Astrocyte (in vitro differentiated cells and primary cell): ENCODE data around the gene PRKAG2.

Experiments
- EZH2 ChIP-seq: IDR thresholded peaks from 2 replicates; pipeline ENCODE4 v1.6.1; 2012; ENCODE audit warnings: mild to moderate bottlenecking, low read length, inconsistent platforms; ENCODE audit not compliant: insufficient read depth
- TF ChIP-seq, protein P1 (sequence below): IDR thresholded peaks from 2 replicates; pipeline ENCODE4 v1.5.1; 2011; ENCODE audit warnings: low read depth, mild to moderate bottlenecking, inconsistent platforms, low read length, moderate library complexity; ENCODE audit not compliant: insufficient read depth

DNA sequence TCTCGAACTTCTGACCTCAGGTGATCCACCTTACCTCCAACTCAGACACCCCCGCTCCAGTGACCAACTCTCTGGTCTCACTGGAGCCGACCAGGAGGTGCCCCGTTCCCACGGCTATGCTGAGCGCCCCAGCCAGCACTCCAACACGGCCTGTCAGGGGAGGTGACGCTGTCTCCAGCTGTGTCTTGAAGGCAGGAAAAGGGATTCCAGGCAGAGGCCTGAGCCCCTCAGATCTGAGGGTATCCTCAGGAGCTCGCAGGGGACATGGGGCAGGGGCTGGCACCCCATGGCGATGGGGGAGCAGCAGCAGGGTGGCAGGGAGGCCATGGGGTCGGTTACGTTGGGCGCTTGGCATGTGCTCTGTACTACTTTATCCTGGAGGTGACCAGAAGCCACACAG, 262.9 kb downstream of the PRKAG2 start:
- TF ChIP-seq EZH2, result no peak
- TF ChIP-seq, protein P1, sequence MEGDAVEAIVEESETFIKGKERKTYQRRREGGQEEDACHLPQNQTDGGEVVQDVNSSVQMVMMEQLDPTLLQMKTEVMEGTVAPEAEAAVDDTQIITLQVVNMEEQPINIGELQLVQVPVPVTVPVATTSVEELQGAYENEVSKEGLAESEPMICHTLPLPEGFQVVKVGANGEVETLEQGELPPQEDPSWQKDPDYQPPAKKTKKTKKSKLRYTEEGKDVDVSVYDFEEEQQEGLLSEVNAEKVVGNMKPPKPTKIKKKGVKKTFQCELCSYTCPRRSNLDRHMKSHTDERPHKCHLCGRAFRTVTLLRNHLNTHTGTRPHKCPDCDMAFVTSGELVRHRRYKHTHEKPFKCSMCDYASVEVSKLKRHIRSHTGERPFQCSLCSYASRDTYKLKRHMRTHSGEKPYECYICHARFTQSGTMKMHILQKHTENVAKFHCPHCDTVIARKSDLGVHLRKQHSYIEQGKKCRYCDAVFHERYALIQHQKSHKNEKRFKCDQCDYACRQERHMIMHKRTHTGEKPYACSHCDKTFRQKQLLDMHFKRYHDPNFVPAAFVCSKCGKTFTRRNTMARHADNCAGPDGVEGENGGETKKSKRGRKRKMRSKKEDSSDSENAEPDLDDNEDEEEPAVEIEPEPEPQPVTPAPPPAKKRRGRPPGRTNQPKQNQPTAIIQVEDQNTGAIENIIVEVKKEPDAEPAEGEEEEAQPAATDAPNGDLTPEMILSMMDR, result no peak
